Cardiac septum (tissue), 1 donor: ENCODE results near the gene FAM186B. TPM values are rescaled to one million over a fixed set of nuclear protein-coding genes. Genes with fewer than 3 reads are reported as not detected.
"Not testable (repeated sequence)": the region's sequence is repeated elsewhere in the genome, so short reads cannot be mapped to it uniquely, and the experiment has no call there.

Source experiments
- DNase-seq: peaks from one replicate; pipeline ENCODE4 v3.0.0-alpha.2; 2020; ENCODE audit warnings: low spot score
- intact Hi-C: fragments of 100-400 bp; cut with DNase I; formaldehyde crosslinking; loops from one replicate; pipeline ENCODE4 v1.14.0; 2022
- total RNA-seq: library from RNA; stranded (reverse); fragmentation: NEBNext Ultra II Directional; extraction: Animal tissue kit (Norgen Biotek cat#: 25700); gene quantifications from one replicate; pipeline ENCODE4 v1.2.1, GENCODE V29; 2021
- donor health status: DM: no; HTN: no; CAD: no.

Gene FAM186B
- total RNA-seq, 1 donor from 2014 or later, result 0.48 TPM

DNA sequence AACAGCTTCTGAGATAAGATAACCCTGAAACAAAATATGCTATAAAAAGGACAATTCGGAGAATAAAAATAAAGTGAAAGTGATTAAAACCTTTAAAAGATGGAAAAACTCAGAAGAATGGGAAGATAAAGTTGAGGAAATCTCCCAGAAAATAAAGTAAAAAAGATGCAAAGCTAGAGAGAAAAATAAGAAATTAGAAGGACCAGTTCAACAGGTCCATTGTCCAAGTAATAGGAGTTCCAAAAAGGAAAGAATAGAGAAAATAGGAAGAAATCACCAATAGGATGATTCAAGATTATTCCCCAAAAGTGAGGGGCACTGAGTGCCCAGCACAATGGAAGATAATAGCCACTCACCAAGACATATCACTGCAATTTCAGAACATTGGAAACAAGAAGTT lies 13.1 kb upstream of the FAM186B start:
- intact Hi-C loops, result no loop called here
- no peak for DNase-seq

DNA sequence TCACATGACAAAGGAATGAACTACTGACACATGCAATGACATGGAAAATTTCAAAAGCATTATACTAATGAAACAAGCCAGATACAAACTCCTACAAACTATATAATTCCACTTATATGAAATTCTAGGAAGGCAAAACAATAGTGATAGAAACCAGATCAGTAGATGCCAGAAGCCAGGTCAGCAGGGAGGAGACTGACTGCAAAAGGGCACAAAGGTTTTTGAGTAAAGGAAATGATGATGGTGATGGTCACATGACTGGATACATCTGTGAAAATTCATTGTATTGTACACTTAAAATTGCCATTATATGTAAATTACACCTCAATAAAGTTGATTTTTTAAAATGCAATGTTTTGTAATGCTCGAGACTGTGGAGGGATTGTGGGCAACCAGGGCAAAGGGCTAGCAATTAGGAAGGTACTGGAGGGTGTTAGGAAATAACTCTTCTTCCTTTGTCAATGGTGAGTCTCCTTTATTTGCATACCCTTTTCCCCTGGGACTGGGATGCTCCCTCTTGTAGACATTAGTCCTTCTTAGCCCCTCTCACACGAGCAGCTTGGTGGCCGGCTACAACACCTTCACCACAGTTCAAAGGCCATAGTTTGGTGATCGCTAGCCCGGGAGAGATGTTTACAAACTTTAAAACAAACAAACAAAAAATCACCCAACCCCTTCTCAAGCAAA lies 11.2 kb upstream of the FAM186B start:
- intact Hi-C loops, result no loop called here

DNA sequence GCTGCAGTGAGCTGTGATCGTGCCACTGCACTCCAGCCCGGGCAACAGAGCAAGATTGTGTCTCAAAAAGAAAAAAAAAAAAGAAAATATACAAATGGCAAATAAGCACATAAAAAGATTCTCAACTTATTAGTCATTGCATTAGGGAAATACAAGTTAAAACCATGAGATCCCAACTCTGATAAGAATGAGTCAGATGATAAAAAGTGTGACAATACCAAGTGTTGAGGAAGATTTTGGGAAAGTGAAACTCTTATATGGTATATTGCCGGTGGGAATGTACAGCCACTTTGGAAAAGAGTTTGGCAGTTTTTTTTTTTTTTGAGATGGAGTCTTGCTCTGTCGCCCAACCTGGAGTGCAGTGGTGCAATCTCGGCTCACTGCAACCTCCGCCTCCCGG lies 10.3 kb upstream of the FAM186B start:
- no peak for DNase-seq
- intact Hi-C loops, result no loop called here

More for the DNA sequence above, 11.2 kb upstream of the FAM186B start:
- DNase-seq, result no peak

DNA sequence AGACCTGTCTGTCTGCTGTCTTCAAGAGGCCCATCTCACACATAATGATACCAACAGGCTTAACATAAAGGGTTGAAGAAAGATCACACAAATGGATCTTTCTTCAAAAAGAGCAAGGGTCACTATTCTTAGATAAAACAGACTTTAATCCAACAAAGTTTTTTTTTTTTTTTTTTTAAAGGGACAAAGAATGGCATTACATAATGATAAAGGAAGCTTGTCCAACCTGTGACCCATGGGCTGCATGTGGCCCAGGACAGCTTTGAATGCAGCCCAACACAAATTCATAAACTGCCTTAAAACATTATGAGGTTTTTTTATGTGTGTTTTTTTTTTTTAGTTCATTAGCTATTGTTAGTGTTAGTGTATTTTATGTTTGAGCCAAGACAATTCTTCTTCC lies 6.8 kb upstream of the FAM186B start:
- intact Hi-C loops, result no loop called here
- no peak for DNase-seq

DNA sequence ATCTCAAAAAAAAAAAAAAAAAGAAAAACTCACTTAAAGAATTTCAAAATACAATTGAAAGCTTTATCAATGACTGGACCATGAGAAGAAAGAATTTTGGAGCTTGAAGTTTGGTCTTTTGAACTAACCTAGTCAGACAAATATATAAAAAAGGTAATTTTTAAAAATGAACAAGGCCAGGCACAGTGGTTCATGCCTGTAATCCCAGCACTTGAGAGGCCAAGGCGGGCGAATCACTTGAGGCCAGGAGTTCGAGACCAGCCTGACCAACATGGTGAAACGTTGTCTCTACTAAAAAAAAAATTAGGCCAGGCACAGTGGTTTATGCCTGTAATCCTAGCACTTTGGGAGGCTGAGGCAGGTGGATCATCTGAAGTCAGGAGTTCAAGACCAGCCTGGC lies 5.3 kb upstream of the FAM186B start:
- DNase-seq, intact Hi-C loops: not testable (repeated sequence)

DNA sequence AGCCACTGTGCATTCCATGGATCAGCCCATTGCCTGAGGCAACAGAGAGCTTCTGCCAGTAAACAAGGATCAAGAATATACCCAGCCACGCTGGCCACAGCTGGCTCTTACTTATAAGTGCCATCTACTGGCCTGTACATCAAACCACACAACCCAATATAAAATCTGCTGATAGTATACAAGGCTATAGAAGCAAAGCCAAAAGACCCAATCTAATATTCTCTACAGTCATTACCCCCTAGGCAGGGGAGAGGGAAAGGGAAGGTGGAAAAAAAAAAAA lies 4.4 kb upstream of the FAM186B start:
- intact Hi-C loops, result no loop called here
- DNase-seq, result no peak

DNA sequence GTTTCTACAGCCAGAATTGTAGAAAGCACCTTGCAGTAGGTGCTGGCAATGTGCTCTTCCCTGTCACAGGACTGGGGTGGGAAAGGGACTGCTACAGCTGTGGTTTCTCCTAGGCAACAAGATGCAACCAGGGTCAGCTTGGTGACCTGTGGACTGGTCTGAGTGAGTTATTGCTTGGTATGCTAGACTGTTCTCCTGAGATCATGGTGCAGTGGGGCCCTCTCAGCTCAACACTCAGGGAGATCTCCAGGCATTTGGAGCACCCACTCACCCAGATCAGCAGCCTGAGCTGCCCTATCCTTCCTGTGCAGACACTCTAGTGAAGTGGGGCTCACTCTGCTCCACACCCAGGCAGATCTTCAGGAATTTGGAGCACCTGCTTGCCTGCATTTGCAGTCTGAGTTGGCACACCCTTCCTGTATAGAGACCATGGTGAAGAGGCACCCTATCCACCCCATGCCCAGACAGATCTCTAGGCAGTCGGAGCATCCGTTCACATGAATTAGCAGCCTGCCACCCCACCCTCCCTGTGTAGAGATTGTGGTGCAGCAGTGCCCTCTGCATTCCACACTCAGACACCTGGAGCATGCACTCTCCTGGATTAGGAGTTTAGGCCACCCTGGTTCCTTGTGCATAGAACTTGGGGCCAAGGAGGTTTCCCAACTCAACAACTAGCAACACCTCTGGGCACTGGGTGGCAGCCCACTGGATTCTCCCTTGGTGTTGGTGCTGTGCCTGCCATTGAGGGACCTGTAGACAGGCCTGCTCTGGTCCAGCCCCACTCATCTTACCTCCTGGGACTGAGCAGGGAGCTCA lies 3.8 kb upstream of the FAM186B start:
- DNase-seq, result no peak
- intact Hi-C loops, result no loop called here

DNA sequence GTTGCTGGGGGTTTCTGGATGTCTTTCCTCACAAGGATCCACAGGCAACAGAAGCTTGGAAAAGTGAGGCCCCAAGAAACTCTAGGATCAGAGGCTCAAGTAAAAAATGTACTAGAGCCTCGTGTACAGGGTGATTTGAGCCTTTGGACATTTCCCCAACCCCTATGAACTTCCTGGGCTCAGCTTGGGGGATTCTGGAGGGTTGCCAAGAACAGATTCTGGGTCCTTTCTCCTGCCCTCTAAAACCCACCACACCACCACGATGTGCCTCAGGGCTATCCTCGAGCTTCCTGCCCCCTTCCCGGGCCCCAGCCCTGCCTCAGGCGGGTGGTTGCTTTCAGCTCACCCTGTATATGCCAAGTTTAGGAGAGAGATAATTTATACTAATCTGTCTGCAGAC lies 583 bp downstream of the FAM186B start:
- intact Hi-C loops, result no loop called here
- DNase-seq, result no peak

DNA sequence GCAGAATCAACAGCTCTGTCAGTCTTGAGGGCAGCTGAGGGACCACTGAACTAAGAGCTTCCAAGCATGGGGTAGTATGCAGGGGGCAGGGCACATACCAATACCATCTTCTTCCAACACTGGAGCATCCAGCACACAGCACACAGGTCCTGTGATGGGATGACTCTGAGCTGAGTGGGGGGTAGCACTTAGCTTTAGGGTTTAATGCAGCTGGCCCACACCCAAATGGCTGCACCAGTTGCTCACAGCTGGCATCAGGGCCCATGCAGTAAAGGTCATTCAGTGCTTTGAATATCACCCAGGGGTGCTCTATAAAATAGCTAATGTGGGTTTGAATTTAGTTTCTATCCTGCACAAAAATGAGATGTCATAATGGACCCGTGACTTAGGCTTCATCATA lies 1.7 kb downstream of the FAM186B start:
- intact Hi-C loops, result no loop called here
- no peak for DNase-seq

DNA sequence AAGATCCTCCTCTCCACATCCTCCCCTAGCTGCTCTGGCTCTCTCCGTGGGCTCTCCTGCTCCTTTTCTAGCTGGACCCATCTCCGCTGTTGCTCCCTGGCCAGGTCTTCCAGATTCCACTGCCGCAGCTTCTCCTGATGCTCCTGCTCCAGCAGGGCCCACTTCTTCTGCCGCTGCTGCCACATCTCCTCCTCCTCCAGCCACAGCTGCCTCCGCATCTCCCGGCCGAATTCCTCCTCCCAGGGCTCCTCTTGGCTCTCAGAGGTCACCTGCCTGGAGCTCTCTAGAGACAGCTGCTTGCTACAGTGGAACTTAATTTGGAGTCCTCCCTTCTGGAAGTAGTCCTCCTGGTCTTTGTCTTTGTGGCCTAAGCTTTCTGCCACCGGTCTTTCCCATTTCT lies 5.5 kb downstream of the FAM186B start:
- DNase-seq, result no peak
- intact Hi-C loops, result no loop called here

DNA sequence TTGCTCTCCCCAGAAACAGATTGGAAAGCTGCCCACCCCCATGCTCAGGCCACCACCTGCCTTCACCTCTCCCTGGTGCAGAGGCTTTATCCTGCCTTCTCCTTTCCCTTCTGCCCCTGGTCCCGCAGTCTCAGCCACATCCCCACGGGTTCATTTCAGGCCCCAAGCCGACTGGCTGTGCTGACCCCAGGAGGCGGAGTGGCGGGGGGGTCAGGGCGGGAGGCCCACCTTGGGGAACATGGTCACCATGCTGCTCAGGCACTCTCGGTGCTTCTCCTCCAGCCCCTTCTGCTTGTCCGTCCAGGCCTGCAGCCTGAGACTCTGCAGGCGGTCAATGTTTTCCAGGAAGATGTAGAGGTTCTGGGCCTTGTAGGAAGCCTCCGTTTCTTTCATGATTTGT lies 6.9 kb downstream of the FAM186B start:
- intact Hi-C loops, result no loop called here
- no peak for DNase-seq

DNA sequence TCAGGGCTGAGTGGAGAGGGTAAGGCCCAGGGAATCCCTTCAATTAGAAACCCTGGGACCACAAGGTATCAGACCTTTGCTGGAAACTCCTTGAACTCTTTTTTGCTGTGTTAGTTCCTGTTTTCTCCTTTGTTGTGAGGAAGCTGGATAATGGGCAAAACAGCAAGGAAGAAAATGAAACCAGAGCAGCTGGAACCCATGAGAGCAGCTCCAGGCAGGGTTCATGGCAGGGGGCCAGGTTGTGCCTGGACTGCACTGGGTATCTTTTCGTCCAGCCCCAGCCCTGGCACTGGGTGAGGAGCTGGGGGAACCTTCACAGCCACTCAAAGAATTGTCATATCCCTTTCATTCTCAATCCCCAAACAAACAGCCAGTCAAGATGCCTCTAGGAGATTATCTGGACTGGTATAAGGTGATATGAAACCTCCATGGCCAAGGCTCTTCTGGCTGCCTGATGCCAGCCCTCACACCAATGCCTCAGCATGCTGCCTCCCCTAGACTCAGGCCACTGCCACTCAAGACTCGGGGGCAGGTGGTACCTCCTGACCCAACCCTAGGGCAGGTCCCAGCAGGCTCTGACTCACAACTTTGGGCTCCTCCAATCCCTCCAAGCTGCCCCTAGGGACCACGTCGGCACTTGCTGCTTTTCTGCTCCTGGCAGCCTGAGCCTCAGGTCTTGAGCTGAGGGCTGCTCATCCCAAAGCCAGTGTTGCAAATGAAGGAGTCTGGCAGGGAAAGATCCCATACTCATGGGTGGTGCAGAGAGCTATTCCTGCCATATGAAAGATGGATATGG lies 16.5 kb downstream of the FAM186B start:
- intact Hi-C loops, result no loop called here
- no peak for DNase-seq

DNA sequence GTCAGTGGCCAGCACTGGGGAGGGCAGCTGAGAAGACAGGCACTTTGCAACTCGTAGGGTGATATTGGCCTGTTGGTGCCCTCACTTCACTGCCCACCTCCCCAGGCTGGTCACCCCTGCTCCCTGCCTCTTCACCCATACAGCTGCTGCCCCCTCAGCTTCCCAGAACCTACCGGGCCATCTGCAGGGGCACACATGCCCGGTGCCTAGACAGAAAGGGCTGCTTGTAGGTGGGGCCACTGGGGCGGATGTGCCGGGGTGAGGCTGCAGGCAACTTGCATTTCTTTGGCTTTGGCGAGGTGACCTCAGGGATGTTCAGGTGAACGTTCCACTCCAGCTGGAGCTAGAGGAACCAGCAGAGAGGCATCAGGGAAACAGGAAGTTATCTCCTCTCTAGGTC lies 17.2 kb downstream of the FAM186B start:
- no peak for DNase-seq
- intact Hi-C loops, result no loop called here

DNA sequence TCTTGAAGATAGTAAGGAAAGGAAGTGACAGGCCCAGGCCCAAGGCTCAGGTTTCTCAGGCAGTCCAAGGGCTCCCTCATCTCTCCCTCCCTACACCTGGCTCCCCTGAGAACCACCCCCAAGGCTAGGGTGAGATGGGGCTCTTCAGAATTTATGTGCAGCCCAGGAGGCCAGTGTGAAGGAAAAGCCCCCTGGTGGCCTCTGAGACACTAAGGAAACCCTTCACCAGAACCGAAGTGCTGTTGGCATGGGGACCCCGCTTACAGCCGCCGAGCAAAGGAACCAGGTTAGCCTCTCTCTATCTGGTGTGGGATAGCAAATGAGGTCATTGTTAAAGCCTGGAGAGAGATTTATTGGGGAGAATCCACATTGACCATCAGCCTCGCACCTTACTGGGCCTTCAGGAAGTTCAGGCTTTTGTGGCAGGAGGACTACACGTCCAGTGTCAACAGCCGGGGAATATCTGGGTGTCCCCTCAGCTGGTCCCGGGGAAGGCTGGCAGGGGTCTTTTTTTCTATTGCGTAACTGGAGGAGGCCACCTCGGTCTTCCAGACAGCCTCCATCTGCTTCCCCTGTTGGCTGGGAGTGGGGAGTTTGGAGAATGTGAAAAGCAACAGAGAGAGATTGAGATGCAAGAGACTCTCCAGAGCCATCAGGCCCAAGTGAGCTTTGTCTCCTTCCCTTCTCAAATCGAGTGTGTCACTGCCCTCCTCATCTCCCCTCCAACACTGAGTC lies 18.1 kb downstream of the FAM186B start:
- no peak for DNase-seq
- intact Hi-C loops, result no loop called here

DNA sequence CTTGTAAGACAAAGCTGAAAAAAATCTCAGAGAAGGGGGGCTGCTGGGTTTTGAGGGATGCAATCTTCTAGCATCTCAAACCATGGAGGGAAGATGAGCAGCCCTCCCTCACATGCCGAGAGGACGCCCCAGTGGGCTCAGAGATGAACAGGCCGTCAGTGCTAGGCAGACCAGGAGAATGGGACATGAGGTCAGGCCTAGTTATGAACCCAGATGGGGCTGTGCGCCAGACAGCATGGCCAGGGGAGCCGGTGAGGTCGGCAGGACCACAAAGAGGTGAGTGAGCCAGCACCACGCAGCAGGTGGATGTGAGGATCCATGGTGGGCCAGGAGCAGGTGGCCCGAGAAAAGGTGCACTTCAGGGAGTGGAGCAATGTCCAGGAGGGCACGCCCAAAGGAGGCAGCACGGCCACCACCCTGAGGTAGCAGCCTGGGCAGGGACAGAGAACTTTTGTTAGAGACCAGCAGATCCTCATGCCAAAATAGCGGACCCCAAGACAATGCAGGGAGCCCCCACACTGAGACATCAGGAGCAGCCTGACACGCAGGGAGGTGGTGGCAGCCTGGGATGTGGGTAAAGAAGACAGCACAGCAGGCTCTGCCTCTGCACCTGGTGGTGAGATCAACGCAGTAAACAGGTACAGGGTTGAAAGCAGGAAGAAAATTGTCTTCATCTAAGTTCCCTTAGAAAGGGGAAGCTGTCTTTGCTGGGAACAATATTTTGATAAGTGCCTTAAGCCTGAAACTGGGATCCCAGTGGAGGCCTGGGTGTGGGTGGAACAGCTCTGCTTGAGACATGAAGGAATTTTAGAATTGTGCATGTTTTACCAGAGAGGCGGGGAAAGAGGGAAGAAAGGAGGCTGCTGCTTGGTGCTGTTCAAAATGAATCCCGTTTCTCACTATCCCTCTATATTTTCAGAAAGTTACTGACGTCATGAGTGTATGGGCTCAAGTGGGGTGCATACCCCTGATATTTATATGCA lies 19.7 kb downstream of the FAM186B start:
- intact Hi-C loops, result no loop called here

DNA sequence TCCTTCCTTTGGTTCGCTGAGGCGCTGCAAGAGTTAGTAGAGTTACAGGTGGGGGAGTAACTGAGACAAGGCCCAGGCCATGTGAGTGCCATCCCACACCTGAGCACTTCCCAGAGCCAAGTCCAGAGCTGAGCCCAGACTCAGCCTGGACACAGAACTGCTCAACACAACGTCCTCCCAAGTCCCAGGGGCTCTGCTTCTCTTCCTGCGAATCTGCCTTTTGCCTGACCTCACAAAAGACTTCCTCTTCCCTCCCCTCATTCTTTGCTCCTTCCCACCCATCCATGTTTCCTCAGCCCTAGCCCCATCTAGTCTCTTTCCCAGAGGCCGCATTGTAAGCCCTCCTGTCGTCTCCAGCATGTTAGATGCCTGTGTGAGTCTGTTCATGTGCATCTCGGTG lies 20.8 kb downstream of the FAM186B start:
- DNase-seq, result no peak
- intact Hi-C loops, result loop anchor here (5.0 kb wide), 1 partner anchor 217 kb away; the partner anchor contains the start of gene SPATS2

More for the DNA sequence above, 19.7 kb downstream of the FAM186B start:
- DNase-seq, result no peak

DNA sequence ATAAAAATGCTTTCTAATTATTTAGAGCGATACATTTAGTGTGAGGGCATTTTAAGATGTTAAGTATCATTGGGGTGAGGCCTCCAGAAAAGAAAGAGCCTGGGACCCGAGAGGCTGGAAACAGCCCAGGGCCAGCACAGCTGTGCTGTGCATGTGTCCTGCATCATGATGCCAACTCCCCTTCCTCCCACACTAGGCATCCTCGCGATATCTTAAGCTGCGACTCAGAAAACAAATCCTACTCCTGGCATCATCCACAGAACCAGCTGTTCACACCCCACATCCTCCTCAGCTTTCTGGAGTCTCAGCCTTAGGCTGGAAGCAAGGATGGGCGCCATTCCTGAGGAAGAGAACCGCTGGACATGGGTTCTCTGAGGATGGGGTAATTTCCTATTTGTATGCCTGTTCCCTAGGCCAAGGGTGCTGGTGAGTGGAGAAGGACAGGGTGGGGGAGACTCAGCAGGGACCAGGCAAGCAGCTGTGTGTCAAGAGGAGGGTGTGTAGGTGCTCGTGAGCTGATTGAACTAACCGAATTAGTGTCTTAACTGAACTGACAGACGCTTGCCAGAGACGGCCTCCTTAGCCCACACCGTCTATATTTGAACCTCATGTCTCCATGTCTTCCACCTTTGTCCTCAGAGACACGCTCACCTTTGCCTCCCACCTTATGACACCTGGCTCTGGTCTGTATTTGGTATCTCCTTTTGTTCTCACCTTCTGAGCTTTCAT lies 21.9 kb downstream of the FAM186B start:
- intact Hi-C loops, result loop anchor here (2.0 to 5.0 kb wide), 2 partner anchors 39 to 216 kb away; partner anchors contain the start of genes PRPF40B and SPATS2
- DNase-seq, result no peak

DNA sequence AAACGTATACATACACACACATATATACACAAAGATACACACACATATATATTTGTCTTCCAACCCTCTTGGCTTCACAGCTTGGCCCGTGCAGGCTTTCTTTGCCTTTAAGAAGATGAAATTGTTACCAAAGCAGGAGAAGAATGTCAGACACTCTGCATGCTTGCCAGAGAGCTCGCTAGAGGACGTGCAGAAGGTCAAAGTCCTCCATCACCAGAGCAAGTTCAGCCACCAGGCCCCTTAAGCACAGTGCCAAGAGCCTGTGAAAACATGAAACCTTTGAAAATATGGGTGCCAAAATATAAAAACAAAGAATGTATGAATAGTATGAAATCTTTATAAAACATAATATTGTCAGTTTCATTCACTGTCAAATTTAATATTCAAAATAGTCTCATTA lies 22.6 kb downstream of the FAM186B start:
- intact Hi-C loops, result loop anchor here (2.0 to 5.0 kb wide), 2 partner anchors 40 to 216 kb away; partner anchors contain the start of genes PRPF40B and SPATS2
- no peak for DNase-seq
